HepG2 (cell line): Measurements from ENCODE around the gene AHSA1. TPM values are rescaled to one million over a fixed set of nuclear protein-coding genes. Genes with fewer than 3 reads are reported as not detected.

ENCODE experiments used
- AKNA ChIP-seq: sonication (generic); formaldehyde crosslinking; IDR thresholded peaks from 2 replicates; pipeline ENCODE4 v1.4.0; 2020; ENCODE audit warnings: missing genetic modification reagents, borderline replicate concordance
- CEBPB ChIP-seq: IDR thresholded peaks from 2 replicates; pipeline ENCODE4 v1.6.1; 2011; ENCODE audit warnings: low read depth, low read length, improper control_type of control experiment, borderline replicate concordance
- CENPT ChIP-seq: sonication (generic); formaldehyde crosslinking; IDR thresholded peaks from 2 replicates; pipeline ENCODE4 v1.8.0; 2022; ENCODE audit warnings: low read depth, mild to moderate bottlenecking, moderate library complexity, missing genetic modification reagents
- DNMT1 ChIP-seq: sonication (generic); formaldehyde crosslinking; IDR thresholded peaks from 2 replicates; pipeline ENCODE4 v1.5.1; 2020; ENCODE audit warnings: mild to moderate bottlenecking, missing genetic modification reagents
- ELF4 ChIP-seq: sonication (generic); formaldehyde crosslinking; IDR thresholded peaks from 2 replicates; pipeline ENCODE4 v1.5.0; 2020; ENCODE audit warnings: missing genetic modification reagents, mild to moderate bottlenecking, moderate library complexity, borderline replicate concordance
- GTF2F1 ChIP-seq: fragments of 150-350 bp; IDR thresholded peaks from 2 replicates; pipeline ENCODE4 v1.6.1; 2014; ENCODE audit warnings: low read length
- KMT2A ChIP-seq: sonication (generic); formaldehyde crosslinking; IDR thresholded peaks from 2 replicates; pipeline ENCODE4 v1.4.0; 2020; ENCODE audit warnings: missing genetic modification reagents
- LCORL ChIP-seq, 2 experiments: fragments of 450-650 bp in 1 of 2; sonication (generic) in 1 of 2; formaldehyde crosslinking in 1 of 2; IDR thresholded peaks; 2 replicates each; pipeline versions ENCODE4 v1.5.0 to v1.6.1; 2017 to 2020; ENCODE audit warnings: antibody characterized with exemption in 1 of 2, missing genetic modification reagents in 1 of 2
- MIXL1 ChIP-seq: IDR thresholded peaks from 2 replicates; pipeline ENCODE4 v1.6.1; 2016
- NBN ChIP-seq: fragments of 450-650 bp; conservative IDR thresholded peaks from 2 replicates; pipeline ENCODE4 v1.6.1; 2017
- PHB2 ChIP-seq: fragments of 450-650 bp; IDR thresholded peaks from 2 replicates; pipeline ENCODE4 v1.6.1; 2018; ENCODE audit not compliant: partially characterized antibody
- SOX13 ChIP-seq, 3 experiments: fragments of 450-650 bp in 1 of 3; sonication (generic) in 1 of 3; formaldehyde crosslinking in 1 of 3; IDR thresholded peaks in 2 of 3; conservative IDR thresholded peaks in 1 of 3; 2 replicates each; pipeline versions ENCODE4 v1.5.0 to v1.6.1; 2016 to 2020; ENCODE audit warnings: antibody characterized with exemption in 1 of 3, mild to moderate bottlenecking in 1 of 3, missing compliant biosample characterization in 1 of 3, missing genetic modification reagents in 1 of 3, moderate library complexity in 1 of 3
- ZBTB2 ChIP-seq: sonication (generic); formaldehyde crosslinking; IDR thresholded peaks from 2 replicates; pipeline ENCODE4 v1.8.0; 2022; ENCODE audit warnings: low read depth, missing genetic modification reagents
- ZGPAT ChIP-seq: IDR thresholded peaks from 2 replicates; pipeline ENCODE4 v1.6.1; 2016; ENCODE audit warnings: mild to moderate bottlenecking
- ZMAT3 ChIP-seq: sonication (generic); formaldehyde crosslinking; conservative IDR thresholded peaks from 2 replicates; pipeline ENCODE4 v1.7.0; 2021; ENCODE audit warnings: missing genetic modification reagents
- ZNF10 ChIP-seq: sonication (generic); formaldehyde crosslinking; IDR thresholded peaks from 2 replicates; pipeline ENCODE4 v1.4.0; 2020; ENCODE audit warnings: mild to moderate bottlenecking, low read depth, missing genetic modification reagents, borderline replicate concordance
- ZNF354B ChIP-seq: sonication (generic); formaldehyde crosslinking; IDR thresholded peaks from 2 replicates; pipeline ENCODE4 v1.8.0; 2022; ENCODE audit warnings: mild to moderate bottlenecking, missing genetic modification reagents
- ZNF543 ChIP-seq: sonication (generic); formaldehyde crosslinking; IDR thresholded peaks from 2 replicates; pipeline ENCODE4 v1.4.0; 2020; ENCODE audit warnings: mild to moderate bottlenecking, missing genetic modification reagents
- ZNF639 ChIP-seq: conservative IDR thresholded peaks from 2 replicates; pipeline ENCODE4 v1.6.1; 2018; ENCODE audit warnings: missing genetic modification reagents
- ZNF747 ChIP-seq: sonication (generic); formaldehyde crosslinking; IDR thresholded peaks from 2 replicates; pipeline ENCODE4 v1.8.1; 2023; ENCODE audit warnings: missing genetic modification reagents, mild to moderate bottlenecking, borderline replicate concordance
- ZNF75D ChIP-seq: sonication (generic); formaldehyde crosslinking; IDR thresholded peaks from 2 replicates; pipeline ENCODE4 v1.8.1; 2023; ENCODE audit warnings: missing genetic modification reagents, mild to moderate bottlenecking, borderline replicate concordance
- ZNF780A ChIP-seq: sonication (generic); formaldehyde crosslinking; IDR thresholded peaks from 2 replicates; pipeline ENCODE4 v1.8.0; 2022; ENCODE audit warnings: mild to moderate bottlenecking, missing genetic modification reagents, moderate library complexity
- polyA plus RNA-seq, 8 experiments: library from polyadenylated mRNA; depleted of rRNA in 3 of 8; stranded (reverse) in 7 of 8; unstranded in 1 of 8; fragments of >200 nt; fragmentation: Illumina TruSeq in 4 of 8; extraction: Trizol in 4 of 8; gene quantifications; 2 replicates each; pipeline versions ENCODE4 v1.2.1 to v1.2.3, GENCODE V29; 2011 to 2016; ENCODE audit warnings: low read depth in 4 of 8, missing spikeins in 1 of 8, mixed read lengths in 1 of 8; ENCODE audit not compliant: insufficient read depth in 1 of 8
- total RNA-seq, 5 experiments: library from RNA; depleted of rRNA; stranded (reverse); fragments of >200 nt; fragmentation: Illumina TruSeq; extraction: Trizol; gene quantifications; 2 replicates each; pipeline ENCODE4 v1.2.3, GENCODE V29; 2016; ENCODE audit warnings: low read depth in 1 of 5

Gene AHSA1
- total and polyA plus RNA-seq, 2 of the 13 experiments (the other 11 are each of a cell fraction or from before 2014, with no cell fraction given): 113 to 241 TPM

- TF ChIP-seq ZGPAT (CRISPR knock-in tag) (peak; percentile 60), LCORL (IDR thresholded peaks at IDR 0.05) (no peak), LCORL (CRISPR knock-in tag; IDR thresholded peaks at IDR 0.05) (peak; percentile 53; the same call in 1 of the 2 replicates), DNMT1 (CRISPR knock-in tag) (no peak), PHB2 (no peak), ZNF10 (no peak), SOX13 (IDR thresholded peaks at IDR 0.05) (no peak), SOX13 (CRISPR knock-in tag; conservative IDR thresholded peaks at IDR 0.05 in 1 of 2, IDR thresholded peaks at IDR 0.05 in 1 of 2) (peak in 1 of 2 experiments; percentile 47; a peak in 1 of 4 replicates), ZNF354B (CRISPR knock-in tag) (no peak), CENPT (CRISPR knock-in tag) (no peak), ZBTB2 (CRISPR knock-in tag) (no peak), ZNF747 (no peak), ZMAT3 (CRISPR knock-in tag) (no peak), ZNF639 (CRISPR knock-in tag) (no peak), ELF4 (CRISPR knock-in tag) (no peak), ZNF75D (CRISPR knock-in tag) (no peak), GTF2F1 (no peak), AKNA (CRISPR knock-in tag) (no peak), MIXL1 (CRISPR knock-in tag) (no peak), CEBPB (peak; percentile 96), ZNF780A (CRISPR knock-in tag) (no peak), ZNF543 (CRISPR knock-in tag) (no peak), NBN (no peak), KMT2A (CRISPR knock-in tag) (no peak)
Observed at GRCh38 chr14:77508249-77508648, 50.4 kb downstream of the AHSA1 start (continued).
